GM13977 (cell line): ENCODE results near the gene SPATA17.

Experiments used
- DNase-seq: peaks from one replicate; pipeline ENCODE4 v3.0.0; 2012; ENCODE audit warnings: low spot score
- in situ Hi-C: fragments of 300-500 bp; cut with MboI; formaldehyde crosslinking; loops from one replicate; pipeline ENCODE4 v1.12.0; 2022; ENCODE audit warnings: low sequenced_read_pairs, low pct_unique_long_range_greater_than_20kb, mixed read lengths, inconsistent platforms; ENCODE audit not compliant: unreplicated experiment
- TF ChIP-seq, protein P1 (sequence below): IDR thresholded peaks from 2 replicates; pipeline ENCODE4 v1.5.1; 2012; ENCODE audit warnings: mild to moderate bottlenecking, control low read depth; ENCODE audit not compliant: insufficient read depth; ENCODE audit errors: extremely low read depth, missing control alignments

Gene SPATA17

DNA sequence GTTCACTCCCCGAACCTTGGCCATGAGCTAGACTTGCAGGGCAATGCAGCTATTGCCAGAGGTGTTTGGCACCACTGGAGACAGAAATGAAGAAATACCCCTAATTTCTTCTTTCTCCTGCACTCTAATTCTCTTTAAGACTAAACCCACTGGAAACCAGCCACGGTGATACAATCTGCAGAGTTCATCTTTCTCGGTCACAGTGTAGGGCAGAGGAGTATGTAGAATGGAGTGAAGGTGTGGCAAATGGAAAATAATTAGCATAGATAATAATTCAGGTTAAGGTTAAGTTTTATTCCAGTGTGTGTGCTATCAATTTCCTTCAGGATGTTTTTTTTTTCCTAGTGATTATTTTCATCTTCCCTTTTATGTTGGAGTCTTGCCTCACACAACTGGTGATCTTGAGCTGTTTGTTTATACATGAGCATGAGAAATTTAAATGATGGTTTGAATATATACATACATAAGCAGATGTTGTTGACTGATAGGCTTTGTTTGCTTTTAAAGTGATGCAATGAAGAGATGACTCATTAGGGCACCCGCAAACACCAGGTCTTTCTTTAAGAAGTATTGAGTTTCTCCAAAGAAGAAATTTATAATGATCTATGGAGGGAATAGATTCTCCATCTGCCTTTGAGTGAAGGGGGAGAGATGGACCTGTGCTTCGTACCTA lies 81.9 kb downstream of the SPATA17 start:
- in situ Hi-C loops = no loop called here
- TF ChIP-seq, protein P1, sequence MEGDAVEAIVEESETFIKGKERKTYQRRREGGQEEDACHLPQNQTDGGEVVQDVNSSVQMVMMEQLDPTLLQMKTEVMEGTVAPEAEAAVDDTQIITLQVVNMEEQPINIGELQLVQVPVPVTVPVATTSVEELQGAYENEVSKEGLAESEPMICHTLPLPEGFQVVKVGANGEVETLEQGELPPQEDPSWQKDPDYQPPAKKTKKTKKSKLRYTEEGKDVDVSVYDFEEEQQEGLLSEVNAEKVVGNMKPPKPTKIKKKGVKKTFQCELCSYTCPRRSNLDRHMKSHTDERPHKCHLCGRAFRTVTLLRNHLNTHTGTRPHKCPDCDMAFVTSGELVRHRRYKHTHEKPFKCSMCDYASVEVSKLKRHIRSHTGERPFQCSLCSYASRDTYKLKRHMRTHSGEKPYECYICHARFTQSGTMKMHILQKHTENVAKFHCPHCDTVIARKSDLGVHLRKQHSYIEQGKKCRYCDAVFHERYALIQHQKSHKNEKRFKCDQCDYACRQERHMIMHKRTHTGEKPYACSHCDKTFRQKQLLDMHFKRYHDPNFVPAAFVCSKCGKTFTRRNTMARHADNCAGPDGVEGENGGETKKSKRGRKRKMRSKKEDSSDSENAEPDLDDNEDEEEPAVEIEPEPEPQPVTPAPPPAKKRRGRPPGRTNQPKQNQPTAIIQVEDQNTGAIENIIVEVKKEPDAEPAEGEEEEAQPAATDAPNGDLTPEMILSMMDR = no peak
- no peak for DNase-seq

DNA sequence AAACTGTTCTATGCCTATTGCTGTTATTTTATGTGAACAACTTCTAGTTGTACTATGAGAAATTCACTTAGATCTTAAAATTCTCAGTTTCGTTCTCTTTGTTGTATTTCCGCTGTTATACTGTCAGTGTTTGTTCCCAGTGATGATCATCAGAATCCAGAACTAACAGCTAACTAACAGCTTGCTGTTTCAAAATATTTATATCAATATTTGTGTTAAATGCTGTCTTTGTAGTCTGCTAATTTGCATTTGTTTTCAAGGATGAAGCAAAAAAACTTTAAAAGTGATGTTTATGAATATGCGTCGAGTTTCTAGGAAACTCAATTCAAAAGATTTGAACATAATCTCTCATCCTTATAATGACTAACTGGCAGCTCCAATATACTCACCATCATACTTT lies 84.5 kb downstream of the SPATA17 start:
- in situ Hi-C loops = no loop called here
- TF ChIP-seq, protein P1 = no peak
- DNase-seq = no peak

DNA sequence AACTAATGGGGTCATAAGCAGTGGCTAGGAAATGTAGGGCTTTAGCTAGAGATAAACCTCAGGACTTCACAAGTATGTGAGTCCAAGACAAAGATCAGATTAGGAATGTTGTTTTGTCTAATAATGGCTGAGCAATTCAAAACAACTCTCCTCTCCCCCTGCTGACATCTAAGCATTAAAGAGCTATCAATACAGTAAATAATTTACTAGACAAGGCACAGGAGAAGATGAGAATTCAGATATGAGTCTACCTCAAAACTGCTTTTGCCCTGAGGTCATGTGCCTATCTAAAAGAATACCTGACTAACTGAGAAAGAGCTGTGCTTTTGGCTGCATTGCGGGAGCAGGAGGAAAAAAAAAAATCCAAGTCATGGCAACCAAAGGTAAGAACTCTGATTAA lies 86.8 kb downstream of the SPATA17 start:
- DNase-seq = no peak
- TF ChIP-seq, protein P1 = no peak
- in situ Hi-C loops = no loop called here

DNA sequence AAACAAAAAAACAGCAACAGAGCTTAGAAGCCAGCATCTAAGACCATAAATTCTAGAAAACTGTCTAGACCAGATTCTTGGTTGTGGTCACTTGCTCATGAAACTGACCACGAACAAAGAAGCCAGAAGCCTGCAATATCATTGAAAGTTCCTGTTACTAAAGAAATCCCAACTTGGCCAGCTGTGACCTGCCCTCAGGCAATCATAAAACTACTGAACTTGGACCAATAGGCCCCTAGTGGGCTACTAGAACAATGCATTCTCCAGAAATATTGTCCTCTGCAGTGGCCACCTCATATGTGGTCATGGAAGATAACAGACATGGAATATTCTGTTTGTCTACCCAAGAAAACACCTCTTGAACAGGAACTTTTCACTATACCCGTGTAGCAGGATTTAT lies 87.7 kb downstream of the SPATA17 start:
- DNase-seq = no peak
- in situ Hi-C loops = no loop called here
- TF ChIP-seq, protein P1 = no peak

DNA sequence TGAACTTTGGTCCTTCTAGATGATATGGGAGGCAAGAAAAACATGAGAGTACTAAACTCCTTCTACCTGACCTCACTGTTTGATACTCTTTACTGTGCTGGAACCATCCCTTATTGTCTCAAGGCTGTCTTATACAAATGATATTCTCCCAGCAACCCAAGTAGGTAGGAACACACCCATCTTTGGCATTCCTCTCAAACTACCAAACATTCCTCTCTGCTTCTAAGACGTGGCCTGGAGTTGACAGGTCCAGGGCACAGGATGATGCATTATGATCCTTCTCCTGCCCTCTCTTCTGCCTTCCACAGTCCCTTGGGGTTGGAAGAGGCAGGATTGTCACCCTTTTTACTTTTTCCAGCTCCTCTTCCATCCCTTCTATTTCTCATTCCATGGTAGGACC lies 90.5 kb downstream of the SPATA17 start:
- no peak for DNase-seq
- in situ Hi-C loops = no loop called here
- TF ChIP-seq, protein P1 = no peak

DNA sequence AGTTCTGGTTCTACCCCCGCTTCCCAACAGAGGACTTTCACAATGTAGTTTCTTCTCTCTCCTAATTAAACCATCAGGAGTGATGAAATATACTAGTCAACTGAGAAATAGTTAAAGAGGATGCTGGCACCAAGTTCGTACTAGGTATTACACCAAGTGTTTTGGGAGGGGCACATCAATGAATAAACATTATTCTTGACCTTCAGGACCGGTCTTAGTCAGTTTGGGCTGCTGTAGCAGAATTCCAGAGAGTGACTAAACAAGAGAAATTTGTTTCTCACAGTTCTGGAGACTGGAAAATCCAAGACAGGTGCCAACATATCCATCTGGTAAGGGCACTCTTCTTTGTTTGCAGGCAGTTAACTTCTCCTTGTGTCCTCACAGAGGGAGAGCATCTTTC lies 103.8 kb downstream of the SPATA17 start:
- DNase-seq = no peak
- TF ChIP-seq, protein P1 = no peak
- in situ Hi-C loops = no loop called here
